ENCODE data around the gene DUSP19.

DUSP19 gene

GRCh38 chr2:183125659-183126341 lies 47.3 kb downstream of the DUSP19 start:
- Histone ChIP-seq H3K36me3 (ENCODE audit: insufficient read depth, low read length) (peaks cover 25% of the 10 kb centered on the region), H3K4me2 (ENCODE audit: insufficient read depth, low read length) (peak overlapping the region; percentile 83), H3K27me3 (ENCODE audit: insufficient read depth, low read length, poor library complexity) (no peaks in the 10 kb centered on the region), H3K9ac (ENCODE audit: low read depth, low read length) (peak overlapping the region; percentile 65), H2AFZ (ENCODE audit: low read depth, low read length) (no peak overlapping the region), H3K79me2 (ENCODE audit: insufficient read depth, low read length) (peaks cover 65% of the 10 kb centered on the region), H4K20me1 (ENCODE audit: insufficient read depth, low read length) (peaks cover 28% of the 10 kb centered on the region; the same call in 1 of the 2 replicates), H3K9me3 (ENCODE audit: insufficient read depth, low read length, severe bottlenecking) (no peaks in the 10 kb centered on the region), H3K4me3 (ENCODE audit: low read depth in 1 of 2, low read length in 2 of 2) (peak overlapping the region; percentile 80 to 96; a peak in 3 of 4 replicates), H3K27ac (ENCODE audit: low read length) (peak overlapping the region; percentile 40), H3K4me1 (ENCODE audit: insufficient read depth, low read length) (peaks cover 42% of the 10 kb centered on the region)
- ATAC-seq (ENCODE audit: insufficient read depth, low read depth) (peak; percentile 19), DNase-seq (peak; percentile 41)
- TF ChIP-seq CTCF (IDR thresholded peaks at IDR 0.05; ENCODE audit: borderline replicate concordance, extremely low read depth, low read length, poor library complexity, severe bottlenecking) (no peak), EZH2 (IDR thresholded peaks at IDR 0.05; ENCODE audit: borderline replicate concordance, low read depth, low read length, severe bottlenecking) (no peak)

GRCh38 chr2:183126635-183127034 lies 48.1 kb downstream of the DUSP19 start:
- H3K4me1 ChIP-seq (ENCODE audit: insufficient read depth, low read length): peaks cover 44% of the 10 kb centered on the region
- no peak overlapping the region for H2AFZ ChIP-seq (ENCODE audit: low read depth, low read length)
- peaks cover 35% of the 10 kb centered on the region; the same call in 1 of the 2 replicates for H4K20me1 ChIP-seq (ENCODE audit: insufficient read depth, low read length)
- peak overlapping the region in 1 of 2 experiments; percentile 96; a peak in 2 of 4 replicates for H3K4me3 ChIP-seq (ENCODE audit: low read depth in 1 of 2, low read length in 2 of 2)
- DNase-seq: no peak
- no peak for ATAC-seq (ENCODE audit: insufficient read depth, low read depth)
- no peak overlapping the region for H3K27ac ChIP-seq (ENCODE audit: low read length)
- H3K36me3 ChIP-seq (ENCODE audit: insufficient read depth, low read length): peaks cover 34% of the 10 kb centered on the region
- TF ChIP-seq EZH2 (IDR thresholded peaks at IDR 0.05; ENCODE audit: borderline replicate concordance, low read depth, low read length, severe bottlenecking): no peak
- no peak for TF ChIP-seq CTCF (IDR thresholded peaks at IDR 0.05; ENCODE audit: borderline replicate concordance, extremely low read depth, low read length, poor library complexity, severe bottlenecking)
- peak overlapping the region; percentile 83; the same call in 1 of the 2 replicates for H3K4me2 ChIP-seq (ENCODE audit: insufficient read depth, low read length)
- H3K9me3 ChIP-seq (ENCODE audit: insufficient read depth, low read length, severe bottlenecking): no peaks in the 10 kb centered on the region
- H3K79me2 ChIP-seq (ENCODE audit: insufficient read depth, low read length): peaks cover 74% of the 10 kb centered on the region
- H3K27me3 ChIP-seq (ENCODE audit: insufficient read depth, low read length, poor library complexity): no peaks in the 10 kb centered on the region
- 0 out of 2 replicates have a peak overlapping the region, but pooled peaks have one; percentile 65 for H3K9ac ChIP-seq (ENCODE audit: low read depth, low read length)

GRCh38 chr2:183134016-183134415 lies 55.5 kb downstream of the DUSP19 start:
- Histone ChIP-seq H2AFZ (ENCODE audit: low read depth, low read length) (no peak overlapping the region), H3K79me2 (ENCODE audit: insufficient read depth, low read length) (peaks cover 88% of the 10 kb centered on the region), H3K9me3 (ENCODE audit: insufficient read depth, low read length, severe bottlenecking) (no peaks in the 10 kb centered on the region), H3K4me1 (ENCODE audit: insufficient read depth, low read length) (peaks cover 10% of the 10 kb centered on the region; the same call in 1 of the 2 replicates), H3K4me3 (ENCODE audit: low read depth in 1 of 2, low read length in 2 of 2) (no peak overlapping the region), H3K36me3 (ENCODE audit: insufficient read depth, low read length) (peaks cover 85% of the 10 kb centered on the region), H3K27me3 (ENCODE audit: insufficient read depth, low read length, poor library complexity) (no peaks in the 10 kb centered on the region), H3K4me2 (ENCODE audit: insufficient read depth, low read length) (no peak overlapping the region), H3K27ac (ENCODE audit: low read length) (no peak overlapping the region), H4K20me1 (ENCODE audit: insufficient read depth, low read length) (peaks cover 34% of the 10 kb centered on the region; the same call in 1 of the 2 replicates), H3K9ac (ENCODE audit: low read depth, low read length) (no peak overlapping the region)
- no peak for ATAC-seq (ENCODE audit: insufficient read depth, low read depth)
- no peak for DNase-seq
- TF ChIP-seq CTCF (IDR thresholded peaks at IDR 0.05; ENCODE audit: borderline replicate concordance, extremely low read depth, low read length, poor library complexity, severe bottlenecking): no peak
- TF ChIP-seq EZH2 (IDR thresholded peaks at IDR 0.05; ENCODE audit: borderline replicate concordance, low read depth, low read length, severe bottlenecking): no peak

Data from DND-41 (cell line).